Tibial artery (tissue), 4 donors: ENCODE results near the gene TMC6.

ENCODE experiments used
- DNase-seq, 2 donors: peaks; one replicate each; pipeline ENCODE4 v3.0.0-alpha.2; 2019
- H3K27ac ChIP-seq, 2 donors: fragments of 200-600 bp; sonication (generic) in 1 of 2; 1 replicate in 1 of 2; 2 replicates in 1 of 2; pipeline ENCODE4 v1.5.1; 2018 to 2019; ENCODE audit warnings: mild to moderate bottlenecking in 1 of 2
- H3K27me3 ChIP-seq, 2 donors: fragments of 200-600 bp; sonication (generic) in 1 of 2; one replicate each; pipeline versions ENCODE4 v1.5.1 to v1.6.0; 2016 to 2019
- H3K36me3 ChIP-seq, 3 donors: fragments of 200-600 bp; sonication (generic) in 2 of 3; one replicate each; pipeline ENCODE4 v1.5.1; 2016 to 2019; ENCODE audit warnings: mild to moderate bottlenecking in 2 of 3
- H3K4me1 ChIP-seq, 4 donors: fragments of 200-600 bp; sonication (generic) in 2 of 4; 1 replicate in 3 of 4; 2 replicates in 1 of 4; pipeline ENCODE4 v1.5.1; 2016 to 2019
- H3K4me3 ChIP-seq, 2 donors: fragments of 200-600 bp; sonication (generic) in 1 of 2; 1 replicate in 1 of 2; 2 replicates in 1 of 2; pipeline ENCODE4 v1.5.1; 2018 to 2019; ENCODE audit warnings: mild to moderate bottlenecking in 2 of 2
- H3K9me3 ChIP-seq, 3 donors: fragments of 200-600 bp; sonication (generic) in 1 of 3; one replicate each; pipeline ENCODE4 v1.5.1; 2016 to 2019
- CTCF ChIP-seq, 2 experiments: fragments of 200-600 bp in 1 of 2; fragments of 450-650 bp in 1 of 2; IDR thresholded peaks; one replicate each; pipeline ENCODE4 v1.5.1; 2017 to 2019; ENCODE audit warnings: antibody characterized with exemption in 2 of 2, mild to moderate bottlenecking in 1 of 2, moderate library complexity in 1 of 2
- intact Hi-C: fragments of 100-400 bp; cut with DNase I; formaldehyde crosslinking; loops from one replicate; pipeline ENCODE4 v1.15.0; 2023; ENCODE audit warnings: low total_unique reads

Gene TMC6

GRCh38 chr17:78107457-78107856 is 21.1 kb downstream of the TMC6 start:
- Histone ChIP-seq H3K4me3 (no peak overlapping the region), H3K9me3 (no peaks in the 10 kb centered on the region), H3K27ac (no peak overlapping the region), H3K27me3 (peaks cover 0 to 3% of the 10 kb centered on the region in 2 donors), H3K36me3 (peaks cover 21 to 55% (median 33%) of the 10 kb centered on the region in 3 donors), H3K4me1 (peaks cover 0 to 3% (median under 1%) of the 10 kb centered on the region in 4 donors)
- peak in 1 of 2 donors; percentile 27 for DNase-seq
- intact Hi-C loops = no loop called here
- no peak for TF ChIP-seq CTCF (IDR thresholded peaks at IDR 0.05)

DNA sequence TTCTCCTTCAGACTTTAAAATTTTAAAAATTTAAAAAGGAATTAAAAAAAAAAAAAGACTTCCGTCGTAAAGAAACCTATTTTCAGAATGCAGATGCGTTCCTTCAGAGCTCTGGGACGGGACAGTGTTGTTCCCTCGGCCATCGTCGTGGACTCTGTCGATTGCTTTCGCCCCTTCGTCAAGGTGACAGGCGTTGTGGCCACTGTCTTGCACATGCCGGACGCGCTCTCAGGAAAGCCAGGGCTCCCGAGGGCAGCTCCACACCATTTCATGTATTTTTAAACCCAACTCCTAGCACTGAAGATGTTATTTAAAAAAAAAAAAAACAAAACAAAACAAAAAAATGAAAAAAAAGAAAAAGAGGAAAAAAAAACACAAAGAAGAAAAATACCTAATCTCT is 22.3 kb downstream of the TMC6 start:
- H3K4me1 ChIP-seq = no peaks in the 10 kb centered on the region
- H3K27ac ChIP-seq = no peak overlapping the region
- DNase-seq = peak in 1 of 2 donors; percentile 47
- H3K9me3 ChIP-seq = no peaks in the 10 kb centered on the region
- no peak for TF ChIP-seq CTCF (IDR thresholded peaks at IDR 0.05)
- H3K36me3 ChIP-seq = peaks cover 29 to 59% (median 41%) of the 10 kb centered on the region in 3 donors
- no peaks in the 10 kb centered on the region for H3K27me3 ChIP-seq
- intact Hi-C loops = no loop called here
- no peak overlapping the region for H3K4me3 ChIP-seq

DNA sequence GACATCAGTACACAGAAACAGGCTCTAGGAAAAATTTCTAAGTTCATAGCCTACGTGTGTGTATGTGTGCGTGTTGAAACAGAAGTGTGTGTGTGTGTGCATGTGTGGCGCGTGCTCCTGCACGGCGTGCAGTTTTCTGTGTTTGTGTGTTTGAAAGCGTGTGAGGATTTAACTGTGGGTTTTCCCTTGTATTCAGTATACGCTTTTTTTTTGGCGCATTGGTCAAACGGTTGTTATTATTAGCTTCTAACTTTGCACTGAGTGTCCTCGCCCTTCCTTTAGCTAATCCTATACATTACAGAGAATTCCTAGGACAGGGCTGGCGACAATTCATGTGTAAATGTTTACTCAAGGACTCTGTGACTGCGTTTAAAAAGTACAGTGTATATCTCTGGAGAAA is 23.0 kb downstream of the TMC6 start:
- H3K36me3 ChIP-seq = peaks cover 29 to 59% (median 44%) of the 10 kb centered on the region in 3 donors
- no peak for TF ChIP-seq CTCF (IDR thresholded peaks at IDR 0.05)
- peak in 1 of 2 donors; percentile 1 for DNase-seq
- H3K9me3 ChIP-seq = no peaks in the 10 kb centered on the region
- no peak overlapping the region for H3K27ac ChIP-seq
- no peak overlapping the region for H3K4me3 ChIP-seq
- no peaks in the 10 kb centered on the region for H3K4me1 ChIP-seq
- intact Hi-C loops = no loop called here
- no peaks in the 10 kb centered on the region for H3K27me3 ChIP-seq

DNA sequence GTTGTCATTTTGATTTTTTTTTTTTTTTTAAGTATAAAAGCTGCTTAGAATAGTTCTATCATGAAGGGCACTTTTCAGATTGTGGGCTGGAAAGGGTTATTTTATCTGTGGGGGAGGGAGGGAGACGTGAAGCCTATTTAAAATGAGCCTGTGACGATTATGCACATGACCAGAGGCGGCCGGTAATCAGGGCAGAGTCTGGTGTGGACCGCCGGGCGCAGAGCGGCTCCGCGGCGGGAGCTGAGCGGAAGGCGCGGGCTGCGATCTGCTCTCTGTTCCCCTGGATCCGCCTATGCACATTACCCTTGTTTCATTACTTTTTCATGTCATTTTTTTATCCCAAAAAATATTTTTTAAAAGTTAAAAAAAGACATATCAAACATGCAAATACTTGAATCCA is 23.5 kb downstream of the TMC6 start:
- H3K9me3 ChIP-seq = no peaks in the 10 kb centered on the region
- intact Hi-C loops = no loop called here
- TF ChIP-seq CTCF (IDR thresholded peaks at IDR 0.05) = no peak
- peak in 1 of 2 donors; percentile 20 for DNase-seq
- no peaks in the 10 kb centered on the region for H3K27me3 ChIP-seq
- H3K4me1 ChIP-seq = no peaks in the 10 kb centered on the region
- H3K4me3 ChIP-seq = no peak overlapping the region
- H3K36me3 ChIP-seq = peaks cover 33 to 64% (median 48%) of the 10 kb centered on the region in 3 donors
- H3K27ac ChIP-seq = no peak overlapping the region

- TF ChIP-seq CTCF (IDR thresholded peaks at IDR 0.05) = no peak
- H3K27me3 ChIP-seq = no peaks in the 10 kb centered on the region
- H3K4me1 ChIP-seq = no peaks in the 10 kb centered on the region
- H3K36me3 ChIP-seq = peaks cover 39 to 69% (median 54%) of the 10 kb centered on the region in 3 donors
- no peak overlapping the region for H3K4me3 ChIP-seq
- DNase-seq = peak in 1 of 2 donors; percentile 59
- H3K9me3 ChIP-seq = no peaks in the 10 kb centered on the region
- intact Hi-C loops = no loop called here
- H3K27ac ChIP-seq = no peak overlapping the region
These were observed 24.0 kb downstream of the TMC6 start for GRCh38 chr17:78104540-78104941.

GRCh38 chr17:78103311-78103710 is 25.2 kb downstream of the TMC6 start:
- peaks cover 49 to 78% (median 66%) of the 10 kb centered on the region in 3 donors for H3K36me3 ChIP-seq
- intact Hi-C loops = no loop called here
- no peaks in the 10 kb centered on the region for H3K4me1 ChIP-seq
- no peak for TF ChIP-seq CTCF (IDR thresholded peaks at IDR 0.05)
- H3K27me3 ChIP-seq = no peaks in the 10 kb centered on the region
- no peak overlapping the region for H3K27ac ChIP-seq
- H3K9me3 ChIP-seq = no peaks in the 10 kb centered on the region
- H3K4me3 ChIP-seq = no peak overlapping the region
- peak in 1 of 2 donors; percentile 39 for DNase-seq
